Activated CD4-positive, CD25-positive, alpha-beta regulatory T cell treated with anti-CD3 and anti-CD28 coated beads, Interleukin-2, amount 50 U/mL, for 72 hours (primary cell): ENCODE measurements around the gene CEMIP2.
"Not testable (repeated sequence)": the region's sequence is repeated elsewhere in the genome, so short reads cannot be mapped to it uniquely, and the experiment has no call there.

ENCODE experiments used
- DNase-seq: peaks from one replicate; pipeline ENCODE4 v3.0.0; 2021

The CEMIP2 gene

DNA sequence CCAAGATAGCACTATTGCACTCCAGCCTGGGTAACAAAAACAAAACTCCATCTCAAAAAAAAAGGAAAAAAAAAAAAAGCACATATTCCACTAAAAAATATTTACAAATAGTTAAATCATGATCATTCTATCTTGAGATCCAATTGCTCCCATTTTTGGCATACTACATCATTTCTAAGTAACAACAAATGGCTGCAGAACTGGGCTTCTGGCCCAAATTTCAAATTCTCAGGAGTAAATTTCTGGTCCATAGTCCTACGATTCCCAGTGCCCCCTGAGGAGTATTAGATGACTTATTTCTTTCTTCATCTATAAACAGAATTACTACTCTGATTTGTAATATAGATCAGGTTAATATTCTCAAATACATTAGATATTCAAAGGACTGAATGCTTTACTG, 62.1 kb downstream of the CEMIP2 start:
- no peak for DNase-seq

DNA sequence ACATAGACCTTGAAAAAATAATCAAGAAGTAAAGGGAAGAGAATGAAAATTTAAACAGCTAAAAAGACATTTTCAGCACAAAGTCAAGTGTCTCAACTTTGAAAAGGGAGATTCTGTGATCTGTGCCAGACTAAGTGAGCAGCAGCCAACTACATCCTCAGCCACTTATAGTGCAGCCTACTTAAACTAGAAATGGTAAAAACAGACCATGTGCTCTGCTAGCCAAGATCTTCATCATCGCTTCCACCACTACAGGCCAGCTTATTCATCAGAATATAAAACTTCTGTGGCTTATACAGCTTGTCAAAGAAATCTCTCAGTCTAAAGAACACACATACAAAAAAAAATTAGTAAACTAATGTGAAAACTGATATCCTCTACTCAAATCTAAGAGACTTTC, 63.5 kb downstream of the CEMIP2 start:
- DNase-seq: no peak

DNA sequence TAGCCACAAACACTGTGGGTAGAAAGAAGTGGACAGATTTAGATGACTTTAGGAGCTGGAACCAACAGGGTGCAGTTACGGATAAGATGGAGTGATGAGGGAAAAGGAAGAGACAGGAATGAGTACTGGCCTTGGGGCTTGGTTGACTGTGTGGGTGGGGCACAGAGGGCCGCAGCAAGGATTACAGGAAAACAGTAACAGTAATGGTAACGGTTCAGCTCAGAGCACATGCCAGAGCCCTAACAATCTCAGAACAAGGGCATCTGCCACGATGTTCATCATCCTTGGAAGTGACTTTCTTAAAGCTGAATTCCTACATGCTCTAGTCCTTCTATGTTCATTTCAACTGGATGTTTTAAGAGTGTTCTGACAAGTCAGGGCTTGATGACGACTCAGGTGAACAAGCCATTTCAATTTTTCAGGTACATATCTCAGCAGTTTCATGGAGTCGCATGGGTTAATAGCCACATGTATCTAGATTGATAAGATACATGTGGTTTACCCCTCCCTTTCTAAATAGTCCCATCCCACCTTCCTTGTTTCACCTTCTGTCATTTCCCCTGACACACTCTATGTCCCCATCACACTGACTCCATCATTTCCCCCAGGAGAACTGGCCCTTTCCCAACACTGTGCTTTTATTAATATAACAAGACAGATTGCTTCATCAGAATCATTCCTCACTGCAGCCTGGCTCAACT, 65.0 kb downstream of the CEMIP2 start:
- no peak for DNase-seq

DNA sequence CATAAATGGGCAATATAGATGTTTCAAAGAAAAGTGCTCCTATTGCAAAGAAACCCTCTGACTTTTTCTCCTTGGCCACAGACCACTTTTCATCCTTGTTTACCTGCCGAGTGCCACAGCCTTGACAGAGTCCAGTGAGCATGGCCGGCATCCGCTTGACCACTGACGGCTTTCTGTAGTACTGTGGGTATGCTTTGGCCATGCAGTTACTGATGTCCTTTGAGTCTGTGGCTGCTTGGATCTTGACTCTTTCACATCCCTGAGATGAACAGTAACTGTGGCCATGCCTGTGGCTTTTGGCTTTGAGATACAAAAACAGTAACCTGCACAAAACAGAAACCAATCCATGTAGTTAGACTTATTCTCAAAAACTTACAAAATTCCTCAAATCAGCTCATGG, 70.4 kb downstream of the CEMIP2 start:
- DNase-seq: no peak

DNA sequence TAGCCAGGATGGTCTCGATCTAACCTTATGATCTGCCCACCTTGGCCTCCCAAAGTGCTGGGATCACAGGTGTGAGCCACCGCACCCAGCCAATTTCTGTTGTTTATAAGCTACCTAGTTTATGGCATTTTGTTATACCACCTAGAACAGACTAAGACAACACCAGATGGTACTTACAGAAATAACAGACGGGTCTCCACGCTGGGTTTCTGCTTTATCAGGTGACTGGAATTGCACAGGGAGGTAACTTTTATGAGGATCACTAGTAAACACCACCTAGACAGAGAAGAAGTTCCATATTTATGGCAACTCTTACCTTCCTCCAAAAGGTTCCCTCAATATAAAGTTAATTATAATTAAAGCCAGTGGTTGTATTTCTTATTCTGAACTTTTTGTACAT, 74.0 kb downstream of the CEMIP2 start:
- no peak for DNase-seq

DNA sequence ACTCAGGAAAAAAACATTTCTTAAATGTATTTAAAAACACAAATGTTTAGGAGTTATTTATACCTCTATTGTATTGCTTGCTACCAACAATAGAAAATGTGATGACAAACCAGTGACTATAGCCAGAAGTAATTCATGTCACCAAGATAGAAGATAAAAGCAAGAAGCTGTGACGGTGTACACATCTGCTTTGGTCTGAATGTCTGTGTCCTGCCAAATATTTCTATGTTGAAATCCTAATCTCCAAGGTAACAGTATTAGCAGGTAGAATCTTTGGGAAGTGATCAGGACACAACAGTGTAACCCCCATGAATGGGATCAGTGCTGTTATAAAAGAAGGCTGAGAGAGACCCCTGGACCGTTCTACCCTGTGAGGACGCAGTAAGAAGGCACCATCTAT, 74.7 kb downstream of the CEMIP2 start:
- no peak for DNase-seq

DNA sequence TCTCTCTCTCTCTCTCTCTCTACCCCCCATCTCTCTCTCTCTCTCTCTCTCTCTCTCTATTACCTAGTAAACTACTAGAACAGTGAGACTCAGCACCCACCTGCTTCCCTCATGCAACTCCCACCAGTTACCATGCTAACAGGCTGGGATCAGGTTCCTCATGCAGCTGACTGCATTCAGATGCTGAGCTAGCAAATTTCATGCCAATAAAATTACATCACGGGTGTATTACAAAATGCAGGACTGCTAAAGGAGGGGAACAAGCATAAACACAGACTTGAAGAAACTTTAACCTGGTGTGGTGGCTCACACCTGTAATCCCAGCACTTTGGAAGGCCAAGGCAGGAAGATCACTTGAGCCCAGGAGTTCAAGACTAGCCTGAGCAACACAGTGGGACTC, 76.0 kb downstream of the CEMIP2 start:
- no peak for DNase-seq

DNA sequence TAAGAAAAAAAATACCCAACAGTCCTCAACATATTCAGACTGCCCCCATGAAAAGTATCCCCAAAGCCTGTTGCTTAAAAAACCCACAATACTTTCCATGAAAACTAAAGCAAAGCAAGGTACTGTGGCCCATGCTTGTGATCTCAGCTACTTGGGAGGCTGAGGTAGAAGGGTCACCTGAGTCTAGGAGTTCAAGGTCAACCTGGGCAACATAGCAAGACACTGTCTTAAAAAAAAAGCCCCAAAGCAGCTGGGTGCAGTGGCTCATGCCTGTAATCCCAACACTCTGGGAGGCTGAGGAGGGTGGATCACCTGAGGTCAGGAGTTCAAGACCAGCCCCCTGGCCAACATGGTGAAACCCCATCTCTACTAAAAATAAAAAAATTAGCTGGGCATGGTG, 76.7 kb downstream of the CEMIP2 start:
- DNase-seq: not testable (repeated sequence)

DNA sequence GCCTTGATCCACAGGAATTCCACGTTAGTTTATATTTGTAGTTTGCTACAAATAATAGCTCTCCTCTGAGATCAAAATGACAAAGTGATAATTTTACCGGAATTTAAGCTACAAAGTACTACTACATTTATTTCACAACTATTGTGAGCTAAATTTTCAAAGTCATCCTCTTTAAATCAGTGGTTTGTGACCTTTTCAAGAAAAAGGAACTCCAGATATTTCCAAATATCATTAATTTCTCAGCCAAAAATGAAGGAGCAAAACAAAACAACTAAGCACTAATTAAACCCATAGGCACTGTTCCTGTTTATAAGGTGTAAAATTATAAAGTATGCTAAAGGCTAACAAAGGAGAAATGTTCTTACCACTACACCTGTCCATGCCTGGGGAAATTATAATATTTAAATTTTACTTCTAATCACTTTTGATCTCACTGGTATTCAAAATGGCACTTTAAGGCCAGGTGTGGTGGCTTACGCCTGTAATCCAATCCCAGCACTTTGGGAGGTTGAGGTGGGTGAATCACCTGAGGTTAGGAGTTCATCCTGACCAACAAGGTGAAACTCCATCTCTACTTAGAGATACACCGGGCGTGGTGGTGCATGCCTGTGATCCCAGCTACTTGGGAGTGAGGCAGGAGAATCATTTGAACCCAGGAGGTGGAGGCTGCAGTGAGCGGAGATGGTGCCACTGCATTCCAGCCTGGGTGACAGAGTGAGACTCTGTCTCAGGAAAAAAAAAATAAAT, 77.5 kb downstream of the CEMIP2 start:
- no peak for DNase-seq

DNA sequence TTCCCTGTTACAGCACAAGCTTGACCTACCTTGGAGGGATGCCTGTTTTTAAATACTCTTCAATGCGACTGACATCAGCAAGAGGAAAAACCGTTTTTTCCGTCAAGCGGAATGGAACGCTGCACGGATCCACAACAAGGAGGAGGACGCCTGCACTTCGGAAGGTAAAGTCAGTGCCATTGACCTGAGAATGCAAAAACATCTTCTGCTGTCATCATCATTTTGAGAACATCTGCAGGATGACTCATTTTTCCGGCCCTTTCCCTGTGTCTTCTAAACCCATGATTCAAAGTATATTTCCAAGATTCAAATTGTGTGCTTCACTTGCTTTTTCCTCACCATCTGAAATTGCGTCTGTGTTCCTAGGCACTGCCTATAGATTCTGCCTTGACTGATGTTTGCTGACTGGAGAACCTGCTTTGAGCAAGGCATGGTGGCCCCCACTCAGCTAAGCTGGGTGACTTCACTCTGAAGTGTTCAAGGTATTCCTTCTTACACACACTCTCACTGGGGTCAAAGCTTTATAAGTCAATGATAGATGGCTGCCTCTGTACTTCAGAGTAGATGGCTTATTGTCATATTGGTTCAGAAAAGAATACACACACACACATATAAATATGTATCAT, 78.1 kb downstream of the CEMIP2 start:
- no peak for DNase-seq

DNA sequence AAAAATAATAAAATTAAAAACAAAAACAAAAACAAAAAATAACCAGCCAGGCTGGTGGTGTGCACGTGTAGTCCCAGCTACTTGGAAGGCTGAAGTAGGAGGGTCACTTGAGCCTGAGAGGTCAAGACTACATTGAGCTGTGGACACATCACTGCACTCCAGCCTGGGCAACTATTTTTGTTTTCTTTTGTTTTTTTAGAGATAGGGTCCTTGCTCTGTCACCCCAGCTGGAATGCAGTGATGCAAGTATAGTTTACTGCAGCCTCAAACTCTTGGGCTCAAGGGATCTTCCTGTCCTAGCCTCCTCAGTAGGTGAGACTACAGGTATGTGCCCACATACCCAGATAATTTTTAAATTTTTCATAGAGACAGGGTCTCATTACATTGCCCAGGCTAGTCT, 80.6 kb downstream of the CEMIP2 start:
- no peak for DNase-seq

DNA sequence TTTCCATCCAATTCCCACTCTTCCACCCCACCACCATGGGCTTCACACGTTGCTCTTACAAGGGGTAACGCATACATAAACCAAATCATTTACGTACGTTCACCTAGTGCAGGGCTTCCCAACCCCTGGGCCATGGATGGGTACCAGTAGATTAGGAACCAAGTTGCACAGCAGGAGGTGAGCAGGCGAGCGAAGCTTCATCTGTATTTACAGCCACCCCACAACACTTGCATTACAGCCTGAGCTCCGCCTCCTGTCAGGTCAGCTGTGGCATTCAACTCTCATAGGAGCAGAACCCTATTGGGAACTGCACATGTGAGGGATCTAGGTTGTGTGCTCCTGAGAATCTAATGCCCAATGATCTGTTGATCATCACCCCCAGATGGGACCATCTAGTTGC, 82.3 kb downstream of the CEMIP2 start:
- DNase-seq: no peak

DNA sequence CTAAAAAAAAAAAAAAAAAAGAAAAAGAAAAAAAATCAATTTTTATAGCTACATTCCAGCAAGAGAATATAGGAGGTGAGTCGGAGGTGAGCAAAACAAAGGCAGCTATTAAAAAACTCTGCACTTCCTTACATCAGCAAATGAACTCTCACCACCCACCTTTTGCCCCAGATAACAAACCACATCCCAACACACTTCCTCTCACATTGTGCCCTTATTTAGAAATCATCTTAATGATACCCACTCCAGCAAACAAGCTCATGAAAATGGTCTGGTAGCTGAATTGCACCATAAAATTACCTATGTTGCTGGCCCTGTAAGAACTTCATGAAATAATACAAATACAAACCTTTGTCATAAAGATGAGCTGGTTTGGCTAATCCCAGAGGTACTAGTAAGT, 82.9 kb downstream of the CEMIP2 start:
- no peak for DNase-seq

DNA sequence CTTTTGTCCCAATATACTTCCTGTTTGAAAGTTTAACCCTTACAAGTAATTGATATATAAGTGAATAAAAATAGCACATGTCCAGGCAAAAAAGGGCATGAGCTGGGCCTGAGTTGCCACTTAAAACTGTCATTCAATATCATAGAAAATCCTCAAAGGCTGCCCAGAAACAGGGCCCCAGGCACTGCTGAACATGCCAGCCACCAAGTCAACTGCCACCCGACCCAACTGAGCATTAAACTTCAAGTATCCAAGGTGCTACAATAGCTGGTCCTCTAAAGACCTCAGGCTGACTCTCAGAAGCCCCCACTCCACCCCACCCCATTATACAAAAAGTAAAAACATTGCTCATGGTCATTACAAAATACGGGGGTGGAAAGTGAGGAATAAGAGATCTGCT, 83.7 kb downstream of the CEMIP2 start:
- DNase-seq: no peak

DNA sequence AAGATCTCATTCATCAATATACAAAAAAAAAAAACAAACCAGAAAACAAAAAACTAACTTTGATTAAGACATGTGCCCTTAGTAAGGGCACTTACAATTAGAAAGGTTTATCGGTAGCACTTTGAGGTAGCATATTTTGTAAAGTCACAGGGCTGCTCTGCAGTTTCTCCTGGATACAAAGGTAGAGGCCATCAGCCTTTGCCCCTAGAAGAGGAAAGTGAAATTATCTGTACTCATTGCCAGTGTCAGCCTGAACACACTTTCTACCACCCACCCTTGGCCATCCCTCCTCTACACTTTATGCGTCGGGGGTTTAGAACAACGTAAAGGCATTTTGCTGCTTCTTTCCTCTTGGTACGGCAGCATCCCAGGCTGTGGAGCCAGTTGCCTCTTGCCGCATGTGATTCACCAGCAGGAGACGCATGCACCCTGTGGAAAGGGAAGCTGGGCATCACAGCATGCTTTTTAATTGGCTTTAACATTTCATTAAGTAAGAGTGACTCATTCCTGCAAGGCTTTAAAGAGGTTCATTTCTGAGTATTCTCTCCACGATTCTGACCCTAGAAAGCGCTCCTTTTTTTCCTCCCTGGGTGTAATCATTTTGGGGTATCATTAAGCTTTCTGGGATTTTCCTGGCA, 84.6 kb downstream of the CEMIP2 start:
- DNase-seq: no peak

DNA sequence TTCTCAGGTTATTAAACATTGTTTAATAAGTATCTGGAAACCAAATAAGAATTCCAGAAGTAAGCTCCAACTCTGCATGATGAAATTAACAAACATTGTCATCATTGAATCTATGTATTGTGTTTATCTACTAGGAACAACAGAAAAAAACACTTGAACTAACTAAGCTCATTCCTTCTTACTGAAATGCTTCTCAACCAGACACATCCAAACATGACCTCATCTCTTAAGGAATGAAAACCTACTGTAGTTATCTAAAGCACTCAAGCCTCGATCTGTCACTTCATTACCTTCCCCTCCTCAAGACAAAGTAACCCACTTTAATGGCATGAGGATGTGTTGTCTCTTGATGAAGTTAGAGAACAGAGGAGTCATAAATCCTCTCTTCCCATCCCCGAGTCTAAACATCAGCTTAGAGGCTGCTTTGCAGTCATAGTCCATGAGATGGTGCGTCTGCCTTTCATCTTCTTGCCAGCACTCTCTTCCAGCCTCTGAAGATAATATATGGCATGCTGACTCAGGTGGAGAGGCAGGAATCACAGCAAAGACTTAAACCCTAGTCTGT, 86.5 kb downstream of the CEMIP2 start:
- no peak for DNase-seq

DNA sequence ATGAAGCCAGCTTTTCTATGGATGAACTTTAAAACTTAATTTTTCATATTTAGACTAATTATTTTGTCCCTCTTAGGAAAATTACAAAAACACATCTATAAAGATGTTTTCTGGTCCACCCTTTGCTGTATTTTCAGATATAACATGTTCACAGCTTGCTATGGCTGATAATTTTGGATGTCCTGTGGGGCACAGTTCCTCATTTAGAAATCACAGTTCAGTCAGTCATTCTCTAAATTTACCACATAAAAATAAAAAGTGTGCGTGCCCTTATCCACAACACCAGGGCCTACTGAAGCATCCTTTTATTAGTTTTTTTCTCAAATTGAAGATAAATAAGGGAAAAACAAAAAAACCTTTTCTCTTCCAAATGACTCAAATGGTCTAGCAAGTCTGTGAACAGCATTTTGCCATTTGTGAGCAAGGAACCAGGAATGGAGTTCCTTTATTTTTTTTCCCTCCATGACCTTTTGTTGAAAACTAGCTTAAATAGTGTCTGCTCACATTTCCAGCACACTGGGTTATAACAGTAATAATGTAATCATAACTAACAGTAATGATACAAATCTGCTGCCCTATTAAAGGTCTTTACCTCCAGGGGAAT, 87.1 kb downstream of the CEMIP2 start:
- no peak for DNase-seq

DNA sequence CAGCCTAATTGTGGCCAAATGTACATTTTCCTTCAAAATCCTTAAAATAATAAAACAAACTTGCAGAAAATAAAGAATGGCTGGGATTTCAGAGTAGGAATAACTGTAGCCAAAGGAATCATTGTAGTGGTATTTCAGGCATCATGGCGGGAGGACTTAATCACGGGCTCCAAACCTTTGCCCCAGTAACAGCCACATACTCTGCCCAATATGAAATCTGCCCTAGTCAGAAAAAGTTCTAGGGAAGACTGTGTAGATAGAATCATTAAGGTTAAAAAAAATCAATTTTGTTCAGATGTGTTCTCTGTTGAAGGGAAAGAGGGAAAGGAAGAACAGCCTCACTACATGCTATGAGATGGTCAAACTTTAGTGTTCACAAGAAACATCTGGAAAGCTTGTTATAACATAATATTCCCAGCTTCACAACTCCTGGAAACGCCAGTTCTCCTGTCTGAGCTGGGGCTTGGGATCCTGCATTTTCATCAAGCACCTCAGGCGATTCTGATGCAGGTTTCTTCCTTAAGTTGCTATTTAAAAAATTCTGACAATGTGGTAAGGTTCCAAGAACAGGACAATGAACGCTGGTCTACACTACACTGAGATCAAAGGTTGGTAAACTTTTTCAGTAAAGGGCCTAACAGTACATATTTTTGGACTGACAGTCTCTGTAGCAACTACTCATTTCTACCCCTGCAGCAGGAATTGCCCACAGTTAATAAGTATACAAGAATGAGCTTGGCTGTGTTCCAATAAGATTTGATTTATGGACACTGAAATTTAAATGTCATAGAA, 87.9 kb downstream of the CEMIP2 start:
- DNase-seq: no peak

DNA sequence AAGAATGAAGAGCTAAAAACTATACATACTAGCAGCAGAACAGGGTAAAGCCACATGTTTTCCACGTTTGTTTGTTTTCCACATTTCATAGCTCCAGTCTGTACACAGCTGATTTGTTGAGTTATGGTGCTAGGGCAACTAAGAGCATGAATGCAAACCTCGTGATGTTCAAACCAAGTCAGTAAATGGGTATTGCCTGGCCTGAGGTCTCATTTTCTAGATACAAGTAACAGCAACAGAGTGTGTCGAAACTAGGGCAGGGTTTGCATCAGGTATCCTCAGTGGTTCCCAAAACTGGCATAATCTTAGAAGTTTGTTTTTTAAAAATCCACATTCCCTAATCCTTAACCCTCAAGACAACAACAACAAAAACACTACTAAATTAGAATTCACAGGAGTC, 89.3 kb downstream of the CEMIP2 start:
- no peak for DNase-seq

DNA sequence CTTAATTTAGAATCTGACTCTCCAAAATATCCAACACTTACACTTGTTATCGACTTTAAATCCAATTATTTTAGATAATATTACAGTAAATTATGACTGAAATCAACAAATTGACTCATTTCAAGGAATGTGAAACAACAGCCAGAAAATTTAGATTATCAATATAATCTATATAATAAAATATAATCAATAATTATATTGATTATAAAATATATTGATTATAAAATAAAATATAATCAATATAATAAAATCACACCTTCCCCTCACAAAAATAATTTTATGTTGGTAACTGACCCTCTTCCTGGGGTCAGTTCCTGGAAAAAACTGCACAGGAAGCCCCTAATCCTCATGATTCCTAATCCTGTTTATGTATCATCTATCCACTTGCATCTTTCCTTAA, 91.1 kb downstream of the CEMIP2 start:
- no peak for DNase-seq

DNA sequence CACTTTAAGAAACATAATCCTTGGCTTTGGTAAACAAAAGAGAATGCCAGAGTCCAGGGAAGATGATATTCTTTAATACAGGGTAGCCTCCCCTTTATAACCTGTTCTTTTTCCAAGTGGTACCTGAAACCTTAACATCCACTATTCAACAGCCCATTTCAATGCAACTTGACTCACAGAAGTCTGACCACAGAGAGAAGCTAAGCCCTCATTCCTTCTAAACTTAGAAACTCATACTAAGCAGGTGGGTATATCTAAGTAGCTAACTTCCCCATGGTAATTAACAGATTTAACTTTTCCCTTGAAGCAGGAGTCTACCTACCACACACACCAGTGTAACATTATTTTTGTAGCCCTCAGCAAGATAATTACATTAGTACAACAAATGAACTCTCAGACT, 91.9 kb downstream of the CEMIP2 start:
- DNase-seq: no peak

DNA sequence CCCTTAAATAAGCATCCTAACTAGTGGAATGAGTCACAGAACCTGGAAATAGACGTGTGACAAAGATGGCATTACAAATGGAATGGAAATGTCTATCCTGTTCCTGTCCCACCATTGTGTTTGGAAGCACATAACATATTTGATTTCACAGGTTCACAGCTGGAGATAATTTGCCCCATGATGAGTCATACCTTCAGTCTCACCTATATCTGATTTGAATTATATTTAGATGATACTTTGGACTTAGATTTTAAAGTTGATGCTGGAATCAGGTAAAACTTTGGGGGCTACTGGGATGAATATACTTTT, 92.5 kb downstream of the CEMIP2 start:
- DNase-seq: no peak
